ENCODE measurements around the gene PIP4K2A. TPM values are rescaled to one million over a fixed set of nuclear protein-coding genes. Genes with fewer than 3 reads are reported as not detected.

PIP4K2A gene
- total and polyA plus RNA-seq, 2 donors (not counting 3 experiments of a cell fraction or from before 2014, with no cell fraction given): 11.8 to 32.6 TPM

DNA sequence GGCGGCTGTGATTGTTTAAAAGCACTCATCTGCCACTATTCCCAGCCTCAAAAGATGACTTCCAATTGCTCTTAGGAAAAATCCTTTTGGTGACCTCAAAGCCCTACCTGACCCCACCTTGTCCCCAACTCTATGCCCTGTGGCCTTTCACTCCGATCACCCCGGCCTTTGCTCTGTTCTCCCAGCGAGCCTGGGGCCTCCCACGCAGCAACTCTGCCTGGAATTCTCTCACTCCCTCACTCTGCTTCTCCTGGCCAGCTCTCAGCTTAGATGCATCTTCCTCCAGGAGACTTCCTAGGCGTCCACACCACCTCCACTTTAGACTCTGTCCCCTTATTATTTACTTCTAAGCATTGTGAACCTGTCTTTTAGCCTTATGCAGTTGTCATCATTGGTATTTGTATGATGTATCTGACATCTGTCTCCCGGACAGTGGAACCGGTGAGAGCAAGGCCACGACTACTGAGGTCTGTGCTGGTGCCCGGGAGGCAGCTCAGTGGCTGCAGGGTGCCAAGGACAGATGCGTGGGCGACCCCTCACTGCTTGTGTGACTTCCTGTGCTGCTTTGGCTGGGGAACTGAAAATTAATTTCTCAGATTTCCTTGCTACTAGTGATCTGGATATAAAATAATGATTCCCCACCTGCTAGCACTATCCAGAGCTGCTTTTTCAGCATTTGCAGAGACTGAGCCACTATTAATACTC, 63.0 kb downstream of the PIP4K2A start:
- Histone ChIP-seq H2AFZ (ENCODE audit: low read depth, low read length) (no peak overlapping the region), H3K4me3 (replicated peaks in 1 of 3; ENCODE audit: insufficient read depth in 1 of 3, low read depth in 1 of 3, low read length in 3 of 3) (no peak overlapping the region), H3K27me3 (ENCODE audit: control insufficient read depth in 2 of 2, insufficient read depth in 2 of 2, low read length in 2 of 2) (no peaks in the 10 kb centered on the region), H3K9me1 (replicated peaks; ENCODE audit: control insufficient read depth, extremely low read depth, insufficient read depth, low read length) (no peaks in the 10 kb centered on the region), H3K27ac (ENCODE audit: insufficient read depth, low read depth, low read length) (no peak overlapping the region), H4K20me1 (replicated peaks; ENCODE audit: control insufficient read depth, extremely low read depth, insufficient read depth, low read length) (no peaks in the 10 kb centered on the region), H3K9ac (replicated peaks; ENCODE audit: extremely low read depth, insufficient read depth, low read length) (no peak overlapping the region), H3K79me2 (ENCODE audit: control insufficient read depth, insufficient read depth, low read length) (peaks cover 2% of the 10 kb centered on the region), H3K9me3 (replicated peaks; ENCODE audit: control insufficient read depth, insufficient read depth, low read length) (no peaks in the 10 kb centered on the region), H3K36me3 (ENCODE audit: control insufficient read depth in 2 of 2, extremely low read depth in 1 of 2, insufficient read depth in 2 of 2, low read length in 2 of 2) (no peaks in the 10 kb centered on the region), H3K4me2 (ENCODE audit: insufficient read depth, low read length) (no peak overlapping the region), H3K4me1 (ENCODE audit: control insufficient read depth, extremely low read depth, insufficient read depth, low read length) (peaks cover 34% of the 10 kb centered on the region)
- DNase-seq (ENCODE audit: low read depth, low spot score) (no peak), FAIRE-seq (no peak)
- CTCF ChIA-PET: interaction anchor here (1.1 kb wide), 1 partner anchor 308 kb away, joined by 3 read pairs; no protein-coding TSS in a partner anchor
- dilution Hi-C loops (cut with MboI; ENCODE audit: extremely low pct_ligation_motif_present, low sequenced_read_pairs) (no loop called here), intact Hi-C loops (cut with micrococcal nuclease) (no loop called here)
- TF ChIP-seq, protein P1, sequence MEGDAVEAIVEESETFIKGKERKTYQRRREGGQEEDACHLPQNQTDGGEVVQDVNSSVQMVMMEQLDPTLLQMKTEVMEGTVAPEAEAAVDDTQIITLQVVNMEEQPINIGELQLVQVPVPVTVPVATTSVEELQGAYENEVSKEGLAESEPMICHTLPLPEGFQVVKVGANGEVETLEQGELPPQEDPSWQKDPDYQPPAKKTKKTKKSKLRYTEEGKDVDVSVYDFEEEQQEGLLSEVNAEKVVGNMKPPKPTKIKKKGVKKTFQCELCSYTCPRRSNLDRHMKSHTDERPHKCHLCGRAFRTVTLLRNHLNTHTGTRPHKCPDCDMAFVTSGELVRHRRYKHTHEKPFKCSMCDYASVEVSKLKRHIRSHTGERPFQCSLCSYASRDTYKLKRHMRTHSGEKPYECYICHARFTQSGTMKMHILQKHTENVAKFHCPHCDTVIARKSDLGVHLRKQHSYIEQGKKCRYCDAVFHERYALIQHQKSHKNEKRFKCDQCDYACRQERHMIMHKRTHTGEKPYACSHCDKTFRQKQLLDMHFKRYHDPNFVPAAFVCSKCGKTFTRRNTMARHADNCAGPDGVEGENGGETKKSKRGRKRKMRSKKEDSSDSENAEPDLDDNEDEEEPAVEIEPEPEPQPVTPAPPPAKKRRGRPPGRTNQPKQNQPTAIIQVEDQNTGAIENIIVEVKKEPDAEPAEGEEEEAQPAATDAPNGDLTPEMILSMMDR (IDR thresholded peaks at IDR 0.05; ENCODE audit: extremely low read depth in 1 of 2, insufficient read depth in 1 of 2, low read depth in 1 of 2, low read length in 2 of 2): no peak
- TF ChIP-seq EZH2 (IDR thresholded peaks at IDR 0.05; ENCODE audit: borderline replicate concordance, low read depth, low read length, severe bottlenecking) (no peak), FOS (IDR thresholded peaks at IDR 0.05; ENCODE audit: borderline replicate concordance, insufficient read depth, low read length) (no peak), JUN (IDR thresholded peaks at IDR 0.05; ENCODE audit: borderline replicate concordance, insufficient read depth, insufficient read length, low read depth) (no peak), POLR2AphosphoS5 (IDR thresholded peaks at IDR 0.05; ENCODE audit: insufficient read depth, low read depth, low read length) (no peak), GATA2 (IDR thresholded peaks at IDR 0.05; ENCODE audit: insufficient read depth, insufficient read length, low read depth, low read length) (no peak), MYC (IDR thresholded peaks at IDR 0.05; ENCODE audit: low read depth, low read length) (no peak), POLR2A (IDR thresholded peaks at IDR 0.05; ENCODE audit: low read depth, low read length) (no peak)
- TF ChIP-seq, protein P2, sequence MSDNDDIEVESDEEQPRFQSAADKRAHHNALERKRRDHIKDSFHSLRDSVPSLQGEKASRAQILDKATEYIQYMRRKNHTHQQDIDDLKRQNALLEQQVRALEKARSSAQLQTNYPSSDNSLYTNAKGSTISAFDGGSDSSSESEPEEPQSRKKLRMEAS (IDR thresholded peaks at IDR 0.05; ENCODE audit: insufficient read depth, insufficient read length): no peak
- POLR2A ChIA-PET: no interaction called here
- no TSS peak for BruUV-seq (replicated peaks)
